Tibial artery (tissue), 4 donors: ENCODE results near the gene SMC5.
A peak's percentile ranks its signal among the peaks of the same experiment; 100 is the strongest.

Experiments used
- DNase-seq, 2 donors: peaks; one replicate each; pipeline ENCODE4 v3.0.0-alpha.2; 2019
- H3K27ac ChIP-seq, 2 donors: fragments of 200-600 bp; sonication (generic) in 1 of 2; 1 replicate in 1 of 2; 2 replicates in 1 of 2; pipeline ENCODE4 v1.5.1; 2018 to 2019; ENCODE audit warnings: mild to moderate bottlenecking in 1 of 2
- H3K27me3 ChIP-seq, 2 donors: fragments of 200-600 bp; sonication (generic) in 1 of 2; one replicate each; pipeline versions ENCODE4 v1.5.1 to v1.6.0; 2016 to 2019
- H3K36me3 ChIP-seq, 3 donors: fragments of 200-600 bp; sonication (generic) in 2 of 3; one replicate each; pipeline ENCODE4 v1.5.1; 2016 to 2019; ENCODE audit warnings: mild to moderate bottlenecking in 2 of 3
- H3K4me1 ChIP-seq, 4 donors: fragments of 200-600 bp; sonication (generic) in 2 of 4; 1 replicate in 3 of 4; 2 replicates in 1 of 4; pipeline ENCODE4 v1.5.1; 2016 to 2019
- H3K4me3 ChIP-seq, 2 donors: fragments of 200-600 bp; sonication (generic) in 1 of 2; 1 replicate in 1 of 2; 2 replicates in 1 of 2; pipeline ENCODE4 v1.5.1; 2018 to 2019; ENCODE audit warnings: mild to moderate bottlenecking in 2 of 2
- H3K9me3 ChIP-seq, 3 donors: fragments of 200-600 bp; sonication (generic) in 1 of 3; one replicate each; pipeline ENCODE4 v1.5.1; 2016 to 2019
- intact Hi-C: fragments of 100-400 bp; cut with DNase I; formaldehyde crosslinking; loops from one replicate; pipeline ENCODE4 v1.15.0; 2023; ENCODE audit warnings: low total_unique reads
- TF ChIP-seq, protein P1 (sequence below), 2 experiments: fragments of 200-600 bp in 1 of 2; fragments of 450-650 bp in 1 of 2; IDR thresholded peaks; one replicate each; pipeline ENCODE4 v1.5.1; 2017 to 2019; ENCODE audit warnings: antibody characterized with exemption in 2 of 2, mild to moderate bottlenecking in 1 of 2, moderate library complexity in 1 of 2

SMC5 gene

DNA sequence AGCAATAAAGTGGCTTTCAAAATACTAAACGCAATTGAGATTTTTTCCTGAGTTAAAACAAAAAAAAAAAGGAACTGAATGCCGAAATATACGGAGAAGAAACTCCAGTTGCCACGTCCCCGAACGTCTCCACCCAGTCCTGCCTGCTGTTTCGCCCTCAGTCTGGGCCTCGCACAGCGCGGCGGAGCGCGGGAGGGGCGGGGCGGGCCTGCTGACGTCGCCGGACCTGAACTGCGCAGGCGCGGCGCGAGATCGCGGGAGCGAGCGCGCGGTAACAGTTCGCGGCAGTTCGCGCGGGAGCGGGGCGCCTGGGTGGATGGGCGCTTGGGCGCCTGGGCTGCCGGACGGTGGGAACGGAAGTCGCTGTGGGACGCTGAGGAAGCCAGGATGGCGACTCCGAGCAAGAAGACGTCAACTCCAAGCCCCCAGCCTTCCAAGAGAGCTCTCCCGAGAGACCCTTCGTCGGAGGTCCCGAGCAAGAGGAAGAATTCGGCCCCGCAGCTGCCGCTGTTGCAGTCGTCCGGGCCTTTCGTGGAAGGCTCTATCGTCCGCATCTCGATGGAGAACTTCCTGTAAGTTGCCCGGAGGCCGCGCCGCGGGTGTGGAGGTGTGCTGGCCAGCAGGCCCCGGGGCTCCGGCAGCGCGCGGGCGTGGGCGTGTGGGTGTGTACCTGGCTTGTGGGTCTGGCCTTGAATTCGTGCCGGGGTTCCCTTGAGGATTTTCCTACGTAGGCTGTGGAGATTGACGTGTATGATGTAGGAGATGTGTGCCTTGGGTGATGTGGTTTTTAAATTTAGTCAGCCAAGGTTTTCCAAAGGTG lies at the start of gene SMC5:
SMC5 (plus strand) TSS at position 287 of the 820 bp plus-strand sequence; CDS start at position 388, 101 bp downstream.
- no peaks in the 10 kb centered on the region for H3K36me3 ChIP-seq
- no peaks in the 10 kb centered on the region for H3K27me3 ChIP-seq
- intact Hi-C loops = loop anchor here (10.0 kb wide), 3 partner anchors 144 to 504 kb away; no protein-coding TSS in a partner anchor
- H3K27ac ChIP-seq = peak within 1 kb of the TSS; percentile 93 to 96
- DNase-seq = peak; percentile 86 to 95
- H3K4me1 ChIP-seq = peaks cover 0 to 69% (median 42%) of the 10 kb centered on the region in 4 donors
- no peaks in the 10 kb centered on the region for H3K9me3 ChIP-seq
- TF ChIP-seq, protein P1, sequence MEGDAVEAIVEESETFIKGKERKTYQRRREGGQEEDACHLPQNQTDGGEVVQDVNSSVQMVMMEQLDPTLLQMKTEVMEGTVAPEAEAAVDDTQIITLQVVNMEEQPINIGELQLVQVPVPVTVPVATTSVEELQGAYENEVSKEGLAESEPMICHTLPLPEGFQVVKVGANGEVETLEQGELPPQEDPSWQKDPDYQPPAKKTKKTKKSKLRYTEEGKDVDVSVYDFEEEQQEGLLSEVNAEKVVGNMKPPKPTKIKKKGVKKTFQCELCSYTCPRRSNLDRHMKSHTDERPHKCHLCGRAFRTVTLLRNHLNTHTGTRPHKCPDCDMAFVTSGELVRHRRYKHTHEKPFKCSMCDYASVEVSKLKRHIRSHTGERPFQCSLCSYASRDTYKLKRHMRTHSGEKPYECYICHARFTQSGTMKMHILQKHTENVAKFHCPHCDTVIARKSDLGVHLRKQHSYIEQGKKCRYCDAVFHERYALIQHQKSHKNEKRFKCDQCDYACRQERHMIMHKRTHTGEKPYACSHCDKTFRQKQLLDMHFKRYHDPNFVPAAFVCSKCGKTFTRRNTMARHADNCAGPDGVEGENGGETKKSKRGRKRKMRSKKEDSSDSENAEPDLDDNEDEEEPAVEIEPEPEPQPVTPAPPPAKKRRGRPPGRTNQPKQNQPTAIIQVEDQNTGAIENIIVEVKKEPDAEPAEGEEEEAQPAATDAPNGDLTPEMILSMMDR (IDR thresholded peaks at IDR 0.05) = no peak
- H3K4me3 ChIP-seq = peak within 1 kb of the TSS; percentile 65 to 80

DNA sequence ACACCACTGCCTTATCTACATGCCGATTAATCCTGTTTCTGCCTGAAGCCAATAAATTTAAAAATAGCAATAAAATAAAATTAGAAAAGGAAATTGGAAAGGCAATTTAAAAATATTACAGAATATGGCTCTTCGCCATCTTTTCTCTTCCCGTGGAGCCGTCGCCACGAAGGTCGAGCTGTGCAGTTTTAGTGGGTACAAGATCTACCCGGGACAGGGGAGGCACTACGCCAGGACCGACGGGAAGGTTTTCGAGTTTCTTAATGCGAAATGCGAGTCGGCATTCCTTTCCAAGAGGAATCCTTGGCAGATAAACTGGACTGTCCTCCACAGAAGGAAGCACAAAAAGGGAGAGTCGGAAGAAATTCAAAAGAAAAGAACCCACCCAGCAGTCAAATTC lies 41.7 kb upstream of the SMC5 start:
- Histone ChIP-seq H3K36me3 (peaks cover 20 to 59% (median 52%) of the 10 kb centered on the region in 3 donors), H3K27ac (no peak overlapping the region), H3K27me3 (no peaks in the 10 kb centered on the region), H3K9me3 (peaks cover 0 to 9% (median 0%) of the 10 kb centered on the region in 3 donors), H3K4me1 (no peaks in the 10 kb centered on the region), H3K4me3 (no peak overlapping the region)
- DNase-seq = peak in 1 of 2 donors; percentile 61
- intact Hi-C loops = no loop called here
- TF ChIP-seq, protein P1 (IDR thresholded peaks at IDR 0.05) = no peak

DNA sequence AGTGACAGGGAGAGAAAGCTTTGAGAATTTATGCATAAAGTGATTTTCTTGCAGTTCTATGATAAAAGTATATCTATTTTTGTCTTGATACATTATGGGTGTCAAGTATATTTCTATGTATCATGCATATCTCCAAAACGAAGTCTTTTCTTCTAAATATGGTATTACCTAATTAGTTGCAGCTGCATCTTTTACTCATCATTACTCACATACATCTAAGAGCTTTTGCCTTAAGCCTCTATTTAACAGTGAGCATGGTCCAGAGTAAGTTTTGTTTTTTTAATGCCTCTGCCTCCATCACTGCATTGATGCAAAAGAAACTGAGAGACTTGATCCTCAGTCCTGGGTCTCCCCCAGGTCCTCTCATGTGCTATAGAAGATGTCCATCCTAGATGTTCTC lies 40.0 kb upstream of the SMC5 start:
- intact Hi-C loops = no loop called here
- H3K27me3 ChIP-seq = no peaks in the 10 kb centered on the region
- H3K36me3 ChIP-seq = peaks cover 13 to 44% (median 35%) of the 10 kb centered on the region in 3 donors

DNA sequence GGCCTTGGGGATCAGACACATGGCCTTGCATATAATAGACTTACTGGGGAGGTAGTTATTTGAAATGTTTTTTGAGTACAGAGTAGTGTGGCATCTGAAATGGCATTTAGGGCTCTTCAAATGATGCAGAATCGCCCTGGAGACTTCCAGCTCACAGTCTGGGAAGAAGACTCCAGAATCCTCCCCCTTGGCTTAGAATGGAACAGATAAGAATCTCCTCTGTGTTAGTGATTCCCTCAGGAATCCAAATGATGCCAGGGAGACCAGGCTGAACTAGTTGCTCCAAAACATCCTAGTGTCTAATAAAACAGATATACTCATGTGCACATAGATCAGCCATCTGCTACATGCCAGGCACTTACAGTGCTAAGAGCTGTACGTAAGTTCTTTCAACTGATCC lies 38.6 kb upstream of the SMC5 start:
- Histone ChIP-seq H3K27me3 (no peaks in the 10 kb centered on the region), H3K4me3 (no peak overlapping the region), H3K4me1 (no peaks in the 10 kb centered on the region), H3K9me3 (no peaks in the 10 kb centered on the region), H3K27ac (no peak overlapping the region), H3K36me3 (peaks cover 3 to 31% (median 26%) of the 10 kb centered on the region in 3 donors)
- TF ChIP-seq, protein P1 (IDR thresholded peaks at IDR 0.05) = no peak
- no peak for DNase-seq
- intact Hi-C loops = loop anchor here (10.0 kb wide), 1 partner anchor 245 kb away; no protein-coding TSS in a partner anchor

More for the DNA sequence above, 40.0 kb upstream of the SMC5 start:
- TF ChIP-seq, protein P1 (IDR thresholded peaks at IDR 0.05) = no peak
- no peak for DNase-seq
- Histone ChIP-seq H3K4me3 (no peak overlapping the region), H3K9me3 (no peaks in the 10 kb centered on the region), H3K4me1 (no peaks in the 10 kb centered on the region), H3K27ac (no peak overlapping the region)

DNA sequence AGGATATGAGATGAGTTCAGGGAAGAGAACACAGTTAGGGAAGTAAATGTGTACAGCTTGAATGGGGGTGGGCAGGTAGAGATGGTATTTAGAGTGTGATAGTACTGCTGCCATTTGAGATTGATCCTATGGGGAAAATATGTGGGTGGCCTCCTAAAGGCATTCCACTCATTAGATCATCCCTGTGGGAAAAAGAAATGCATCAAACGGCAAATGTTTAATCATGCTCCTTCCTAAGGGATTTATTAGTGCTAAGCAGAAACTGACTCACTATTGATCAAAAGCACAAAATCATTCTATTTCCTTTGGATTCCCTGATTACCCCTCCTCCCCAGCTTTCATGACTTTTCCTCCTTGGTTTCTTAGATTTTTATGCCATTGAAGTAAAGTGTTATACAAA lies 36.4 kb upstream of the SMC5 start:
- H3K36me3 ChIP-seq = peaks cover 3 to 31% (median 26%) of the 10 kb centered on the region in 3 donors
- DNase-seq = no peak
- intact Hi-C loops = loop anchor here (10.0 kb wide), 1 partner anchor 248 kb away; no protein-coding TSS in a partner anchor
- no peaks in the 10 kb centered on the region for H3K9me3 ChIP-seq
- TF ChIP-seq, protein P1 (IDR thresholded peaks at IDR 0.05) = no peak
- no peak overlapping the region for H3K4me3 ChIP-seq
- H3K27me3 ChIP-seq = no peaks in the 10 kb centered on the region
- H3K4me1 ChIP-seq = no peaks in the 10 kb centered on the region
- H3K27ac ChIP-seq = no peak overlapping the region
